ENCODE results near the gene LEFTY1. TPM values are rescaled to one million over a fixed set of nuclear protein-coding genes. Genes with fewer than 3 reads are reported as not detected.

LEFTY1 gene
- total RNA-seq, 2 donors from 2014 or later: 0.35 TPM; not detected in 1

GRCh38 chr1:225896494-225896893 is 7.5 kb upstream of the LEFTY1 start:
- Histone ChIP-seq H3K27ac (no peak overlapping the region), H3K36me3 (no peaks in the 10 kb centered on the region), H3K4me3 (no peak overlapping the region), H3K4me1 (no peaks in the 10 kb centered on the region), H3K27me3 (no peaks in the 10 kb centered on the region), H3K9me3 (no peaks in the 10 kb centered on the region)
- DNase-seq (ENCODE audit: low spot score): no peak
- no peak for TF ChIP-seq CTCF (IDR thresholded peaks at IDR 0.05)

DNA sequence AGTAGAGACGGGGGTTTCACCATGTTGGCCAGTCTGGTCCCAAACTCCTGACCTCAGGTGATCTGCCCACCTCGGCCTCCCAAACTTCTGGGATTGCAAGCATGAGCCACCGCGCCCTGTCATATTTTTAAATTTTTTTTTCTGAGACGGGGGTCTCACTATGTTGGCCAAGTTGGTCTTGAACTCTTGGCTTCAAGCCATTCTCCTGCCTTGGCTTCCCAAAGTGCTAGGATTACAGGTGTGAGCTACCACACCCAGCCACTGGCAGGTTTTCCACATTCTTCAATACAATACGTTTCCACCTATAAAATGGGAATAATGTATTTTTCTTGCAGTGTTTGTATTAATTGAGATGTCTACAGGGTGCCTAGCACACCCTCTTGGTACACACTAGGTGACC is 3.4 kb upstream of the LEFTY1 start:
- Histone ChIP-seq H3K27ac (no peak overlapping the region), H3K27me3 (no peaks in the 10 kb centered on the region), H3K36me3 (no peaks in the 10 kb centered on the region), H3K4me3 (no peak overlapping the region), H3K9me3 (no peaks in the 10 kb centered on the region), H3K4me1 (peaks cover 0 to 7% of the 10 kb centered on the region in 2 donors)
- DNase-seq (ENCODE audit: low spot score): no peak
- no peak for TF ChIP-seq CTCF (IDR thresholded peaks at IDR 0.05)

DNA sequence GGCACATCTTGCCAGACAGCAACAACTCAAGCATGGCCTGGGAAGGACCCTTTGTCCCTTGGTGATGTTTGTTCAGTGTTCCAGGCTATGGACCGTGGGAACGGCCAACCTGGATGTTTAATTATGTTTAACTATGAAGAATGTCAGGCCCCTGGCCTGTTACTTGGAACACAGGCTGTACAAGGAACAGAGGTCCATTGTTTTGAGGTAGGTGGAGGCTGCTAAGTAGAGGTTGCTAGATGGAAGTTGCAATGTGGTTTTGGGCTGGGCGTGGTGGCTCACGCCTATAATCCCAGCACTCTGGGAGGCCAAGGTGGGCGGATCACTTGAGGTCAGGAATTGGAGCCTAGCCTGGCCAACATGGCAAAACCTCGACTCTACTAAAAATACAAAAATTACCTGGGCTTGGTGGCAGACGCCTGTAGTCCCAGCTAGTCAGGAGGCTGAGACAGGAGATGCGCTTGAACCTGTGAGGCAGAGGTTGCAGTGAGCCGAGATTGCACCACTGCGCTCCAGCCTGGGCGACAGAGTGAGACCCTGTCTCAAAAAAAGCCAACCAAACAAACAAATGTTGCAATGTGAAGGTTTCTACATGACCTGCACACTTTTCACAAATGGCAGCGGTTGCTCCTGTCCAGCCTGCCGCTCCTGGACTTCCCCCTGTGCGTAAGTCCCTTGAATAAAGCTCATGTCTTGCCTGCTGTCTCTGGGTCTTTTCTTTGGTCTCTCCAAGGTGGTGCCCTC is 2.5 kb upstream of the LEFTY1 start:
- Histone ChIP-seq H3K4me1 (peaks cover 0 to 7% of the 10 kb centered on the region in 2 donors), H3K36me3 (no peaks in the 10 kb centered on the region), H3K27me3 (no peaks in the 10 kb centered on the region), H3K4me3 (no peak overlapping the region), H3K27ac (no peak overlapping the region), H3K9me3 (no peaks in the 10 kb centered on the region)
- TF ChIP-seq CTCF (IDR thresholded peaks at IDR 0.05): no peak
- no peak for DNase-seq (ENCODE audit: low spot score)

DNA sequence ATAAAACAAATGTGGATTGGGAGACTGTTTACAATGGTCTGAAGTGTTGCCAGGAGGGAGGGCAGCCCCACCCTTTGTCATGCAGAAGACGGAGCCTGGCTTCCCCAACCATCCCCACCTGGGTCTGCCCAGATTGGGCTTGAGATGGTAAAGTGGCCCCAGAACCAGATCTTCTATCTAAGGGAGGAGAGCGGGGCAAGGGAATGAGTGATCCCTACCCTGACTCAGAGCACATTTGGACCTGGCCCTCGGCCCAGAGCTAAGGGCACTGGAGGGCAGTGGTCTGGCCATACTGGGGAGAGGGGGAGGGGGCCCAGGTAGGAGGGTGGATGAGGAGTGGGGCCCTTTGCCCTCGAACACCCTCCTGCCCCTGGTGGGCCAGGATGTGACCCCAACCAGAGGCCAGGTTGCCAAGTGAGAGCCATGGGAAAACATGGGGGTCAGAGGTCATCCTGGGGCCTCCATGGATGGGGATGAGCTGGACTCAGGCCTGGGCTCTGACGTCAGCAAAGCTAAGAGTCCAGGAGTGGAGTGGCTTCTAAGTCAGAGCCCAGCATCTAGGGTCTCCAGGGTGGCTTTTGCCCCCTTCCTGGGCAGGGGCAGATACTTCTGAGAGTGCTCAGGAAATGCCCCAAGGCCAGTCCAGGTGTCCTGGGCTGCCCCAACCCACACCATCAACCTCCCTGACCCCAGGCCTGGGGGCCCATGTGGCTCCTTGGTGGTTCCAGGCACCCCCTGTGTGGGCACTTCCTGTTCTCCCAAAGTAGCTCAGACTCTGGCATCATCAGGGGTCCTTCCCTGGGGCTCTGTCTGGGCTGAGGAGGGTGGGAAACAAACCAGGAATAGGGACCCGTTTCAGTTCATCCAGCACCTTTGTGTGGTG is 1.6 kb upstream of the LEFTY1 start:
- H3K27me3 ChIP-seq: no peaks in the 10 kb centered on the region
- peaks cover 0 to 7% of the 10 kb centered on the region in 2 donors for H3K4me1 ChIP-seq
- H3K4me3 ChIP-seq: no peak overlapping the region
- DNase-seq (ENCODE audit: low spot score): no peak
- H3K27ac ChIP-seq: no peak overlapping the region
- H3K36me3 ChIP-seq: no peaks in the 10 kb centered on the region
- H3K9me3 ChIP-seq: no peaks in the 10 kb centered on the region
- no peak for TF ChIP-seq CTCF (IDR thresholded peaks at IDR 0.05)

GRCh38 chr1:225889743-225890142 is 797 bp upstream of the LEFTY1 start:
- H3K36me3 ChIP-seq: no peaks in the 10 kb centered on the region
- no peak for TF ChIP-seq CTCF (IDR thresholded peaks at IDR 0.05)
- H3K4me1 ChIP-seq: peaks cover 0 to 7% of the 10 kb centered on the region in 2 donors
- H3K27ac ChIP-seq: no peak overlapping the region
- no peak overlapping the region for H3K4me3 ChIP-seq
- DNase-seq (ENCODE audit: low spot score): no peak
- H3K9me3 ChIP-seq: no peaks in the 10 kb centered on the region
- no peaks in the 10 kb centered on the region for H3K27me3 ChIP-seq

All from right atrium auricular region (tissue), 2 donors.